DOHH2 (cell line): ENCODE data around the gene MYO1C.
A peak's percentile ranks its signal among the peaks of the same experiment; 100 is the strongest.

ENCODE experiments used
- H3F3A ChIP-seq: fragments of 200-600 bp; sonication (generic), shearing (Covaris generic); 2 replicates; pipeline ENCODE4 v1.6.0; 2016; ENCODE audit warnings: antibody characterized with exemption, mild to moderate bottlenecking; ENCODE audit not compliant: control insufficient read depth, insufficient read depth
- H3K27ac ChIP-seq: fragments of 200-600 bp; sonication (generic); 2 replicates; pipeline ENCODE4 v1.5.1; 2014; ENCODE audit warnings: low read depth, mild to moderate bottlenecking, low read length, moderate library complexity
- H3K27me3 ChIP-seq: fragments of 200-600 bp; sonication (generic); 2 replicates; pipeline ENCODE4 v1.6.1; 2014; ENCODE audit warnings: mild to moderate bottlenecking, low read length, mixed read lengths; ENCODE audit not compliant: control insufficient read depth
- H3K36me3 ChIP-seq: fragments of 200-600 bp; sonication (generic); 2 replicates; pipeline ENCODE4 v1.6.1; 2014; ENCODE audit warnings: mild to moderate bottlenecking, low read length, moderate library complexity, mixed read lengths; ENCODE audit not compliant: control insufficient read depth
- H3K4me1 ChIP-seq: fragments of 200-600 bp; sonication (generic); 2 replicates; pipeline ENCODE4 v1.6.1; 2014; ENCODE audit warnings: mild to moderate bottlenecking, low read length, mixed read lengths; ENCODE audit not compliant: control insufficient read depth
- H3K4me2 ChIP-seq: fragments of 200-600 bp; sonication (generic); 2 replicates; pipeline ENCODE4 v1.6.0; 2014; ENCODE audit warnings: mild to moderate bottlenecking, low read length, moderate library complexity
- H3K4me3 ChIP-seq: fragments of 200-600 bp; sonication (generic); 2 replicates; pipeline ENCODE4 v1.5.1; 2014; ENCODE audit warnings: mild to moderate bottlenecking, low read length, mixed read lengths
- H3K79me2 ChIP-seq: fragments of 200-600 bp; sonication (generic); 2 replicates; pipeline ENCODE4 v1.6.1; 2014; ENCODE audit warnings: mild to moderate bottlenecking, low read length, mixed read lengths; ENCODE audit not compliant: control insufficient read depth
- H3K9me2 ChIP-seq: fragments of 200-600 bp; sonication (generic); replicated peaks from 2 replicates; pipeline ENCODE4 v1.6.1; 2014; ENCODE audit warnings: mild to moderate bottlenecking, low read length, mixed read lengths; ENCODE audit not compliant: control insufficient read depth
- H3K9me3 ChIP-seq: fragments of 200-600 bp; sonication (generic); 2 replicates; pipeline ENCODE4 v1.6.1; 2014; ENCODE audit warnings: antibody characterized with exemption, low read length, mixed read lengths; ENCODE audit not compliant: control insufficient read depth, insufficient read depth
- H4K20me1 ChIP-seq: fragments of 200-600 bp; sonication (generic); 2 replicates; pipeline ENCODE4 v1.6.0; 2014; ENCODE audit warnings: low read depth, mild to moderate bottlenecking, antibody characterized with exemption, low read length, moderate library complexity; ENCODE audit not compliant: control insufficient read depth, insufficient read depth
- EZH2phosphoT487 ChIP-seq: fragments of 200-600 bp; sonication (generic); IDR thresholded peaks from 2 replicates; pipeline ENCODE4 v1.6.1; 2017; ENCODE audit warnings: borderline replicate concordance, mild to moderate bottlenecking, antibody characterized with exemption, low read length, moderate library complexity, mixed read lengths
- TF ChIP-seq, protein P1 (sequence below): fragments of 200-600 bp; sonication (generic); IDR thresholded peaks from one replicate; pipeline ENCODE4 v1.5.1; 2014; ENCODE audit warnings: antibody characterized with exemption, mild to moderate bottlenecking, low read depth, low read length; ENCODE audit not compliant: poor library complexity, severe bottlenecking

The MYO1C gene

DNA sequence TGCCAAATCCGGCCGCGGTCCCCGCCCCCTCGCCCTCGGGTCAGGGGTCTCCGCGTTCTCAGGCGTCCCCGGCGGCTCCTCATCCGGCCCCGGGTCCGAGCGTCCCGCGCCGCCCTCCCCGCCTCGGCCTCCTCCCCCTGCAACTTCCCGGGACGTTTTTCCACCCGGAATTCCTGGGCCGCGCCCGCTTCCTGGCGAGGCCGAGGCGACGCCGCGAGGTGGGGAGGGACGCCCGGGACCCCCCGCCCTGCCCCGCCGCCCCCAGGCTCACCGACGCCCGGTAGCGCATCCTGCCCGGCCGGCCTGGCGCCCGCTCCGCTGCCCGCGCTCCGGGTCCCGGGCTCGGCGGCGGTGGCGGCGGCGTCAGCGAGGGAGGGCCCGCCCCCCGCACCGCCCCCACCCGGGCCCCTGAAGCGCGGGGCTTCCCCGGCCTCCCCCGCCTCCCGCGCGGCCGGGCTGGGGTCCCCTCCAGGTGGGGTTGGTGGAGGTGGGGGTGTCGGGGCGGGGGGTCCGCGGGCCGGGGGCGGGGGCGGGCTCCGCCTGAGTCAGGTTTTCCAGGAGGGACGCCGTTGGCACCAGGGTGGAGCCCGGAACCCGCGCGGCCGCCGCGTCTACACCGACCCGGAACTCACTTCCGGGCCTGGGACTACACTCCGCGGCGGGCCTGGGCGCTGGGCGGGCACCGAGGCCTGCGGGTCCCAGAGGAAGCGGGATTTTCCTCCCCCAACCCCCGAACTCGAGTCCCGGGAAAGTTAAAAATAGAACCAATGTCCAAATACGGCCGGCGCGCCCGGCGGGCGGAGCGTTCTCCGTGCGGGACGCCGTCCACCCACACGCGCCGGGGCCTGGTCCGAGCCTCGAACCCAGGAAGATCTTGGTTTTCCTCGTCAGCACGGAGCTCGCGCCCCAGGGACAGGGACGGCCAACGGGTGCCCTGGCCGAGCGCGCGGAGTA is 6.8 kb downstream of the MYO1C start:
- peaks cover 5% of the 10 kb centered on the region; the same call in 1 of the 2 replicates for H3K36me3 ChIP-seq
- peak overlapping the region; percentile 94 for H3K4me2 ChIP-seq
- peaks cover 2% of the 10 kb centered on the region; the same call in 1 of the 2 replicates for H3K79me2 ChIP-seq
- H3K4me3 ChIP-seq = peak overlapping the region; percentile 82
- H3K27me3 ChIP-seq = no peaks in the 10 kb centered on the region
- no peaks in the 10 kb centered on the region for H4K20me1 ChIP-seq
- no peaks in the 10 kb centered on the region for H3K9me3 ChIP-seq
- H3K4me1 ChIP-seq = peaks cover 56% of the 10 kb centered on the region
- H3K27ac ChIP-seq = peak overlapping the region; percentile 84
- H3F3A ChIP-seq = peaks cover 19% of the 10 kb centered on the region
- H3K9me2 ChIP-seq = no peaks in the 10 kb centered on the region
- no peak for TF ChIP-seq EZH2phosphoT487
- TF ChIP-seq, protein P1, sequence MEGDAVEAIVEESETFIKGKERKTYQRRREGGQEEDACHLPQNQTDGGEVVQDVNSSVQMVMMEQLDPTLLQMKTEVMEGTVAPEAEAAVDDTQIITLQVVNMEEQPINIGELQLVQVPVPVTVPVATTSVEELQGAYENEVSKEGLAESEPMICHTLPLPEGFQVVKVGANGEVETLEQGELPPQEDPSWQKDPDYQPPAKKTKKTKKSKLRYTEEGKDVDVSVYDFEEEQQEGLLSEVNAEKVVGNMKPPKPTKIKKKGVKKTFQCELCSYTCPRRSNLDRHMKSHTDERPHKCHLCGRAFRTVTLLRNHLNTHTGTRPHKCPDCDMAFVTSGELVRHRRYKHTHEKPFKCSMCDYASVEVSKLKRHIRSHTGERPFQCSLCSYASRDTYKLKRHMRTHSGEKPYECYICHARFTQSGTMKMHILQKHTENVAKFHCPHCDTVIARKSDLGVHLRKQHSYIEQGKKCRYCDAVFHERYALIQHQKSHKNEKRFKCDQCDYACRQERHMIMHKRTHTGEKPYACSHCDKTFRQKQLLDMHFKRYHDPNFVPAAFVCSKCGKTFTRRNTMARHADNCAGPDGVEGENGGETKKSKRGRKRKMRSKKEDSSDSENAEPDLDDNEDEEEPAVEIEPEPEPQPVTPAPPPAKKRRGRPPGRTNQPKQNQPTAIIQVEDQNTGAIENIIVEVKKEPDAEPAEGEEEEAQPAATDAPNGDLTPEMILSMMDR = no peak

DNA sequence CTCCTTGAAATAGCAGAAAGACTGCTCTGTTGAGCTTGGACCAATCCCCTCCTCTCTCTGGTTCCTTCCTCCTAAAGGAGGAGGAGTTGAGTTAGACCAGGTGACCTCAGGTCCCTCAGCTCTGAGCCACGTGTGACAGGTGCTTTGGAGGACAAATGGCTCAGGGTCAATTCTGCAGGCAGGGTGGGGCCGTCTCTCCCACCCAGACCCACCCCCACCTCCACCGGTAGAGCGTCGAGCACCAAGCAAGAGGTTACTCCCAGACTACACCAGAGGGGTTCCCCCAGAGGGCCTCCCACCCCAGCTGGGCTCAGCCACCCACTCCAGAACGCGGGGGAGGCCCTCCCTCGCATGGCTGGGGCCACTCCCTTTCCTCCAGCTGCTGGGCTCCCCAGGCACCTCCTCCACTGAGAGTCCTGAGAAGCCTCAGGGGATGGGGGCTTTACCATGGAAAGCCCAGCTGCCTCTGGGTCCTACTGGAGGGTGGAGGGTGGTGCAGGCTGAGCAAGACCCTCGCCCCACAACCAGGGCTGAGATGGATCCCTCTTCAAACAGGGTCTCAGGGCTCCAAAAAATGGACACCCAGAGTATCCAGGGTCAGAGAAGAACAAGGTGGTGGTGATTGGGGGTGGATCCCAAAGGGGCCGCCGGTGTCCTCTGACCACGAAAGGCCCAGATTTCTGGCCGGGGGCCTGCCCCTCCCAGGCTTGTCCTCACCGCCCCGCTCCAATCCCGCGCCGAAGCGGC is 7.6 kb downstream of the MYO1C start:
- no peaks in the 10 kb centered on the region for H3K9me3 ChIP-seq
- H3F3A ChIP-seq = peaks cover 16% of the 10 kb centered on the region
- H3K4me1 ChIP-seq = peaks cover 47% of the 10 kb centered on the region
- peak overlapping the region; percentile 54 for H3K27ac ChIP-seq
- H3K9me2 ChIP-seq = no peaks in the 10 kb centered on the region
- no peaks in the 10 kb centered on the region for H4K20me1 ChIP-seq
- H3K79me2 ChIP-seq = peaks cover 2% of the 10 kb centered on the region; the same call in 1 of the 2 replicates
- peak overlapping the region; percentile 81 for H3K4me3 ChIP-seq
- peak overlapping the region; percentile 86 for H3K4me2 ChIP-seq
- H3K27me3 ChIP-seq = no peaks in the 10 kb centered on the region
- TF ChIP-seq, protein P1 = no peak
- TF ChIP-seq EZH2phosphoT487 = no peak
- peaks cover 8% of the 10 kb centered on the region; the same call in 1 of the 2 replicates for H3K36me3 ChIP-seq

DNA sequence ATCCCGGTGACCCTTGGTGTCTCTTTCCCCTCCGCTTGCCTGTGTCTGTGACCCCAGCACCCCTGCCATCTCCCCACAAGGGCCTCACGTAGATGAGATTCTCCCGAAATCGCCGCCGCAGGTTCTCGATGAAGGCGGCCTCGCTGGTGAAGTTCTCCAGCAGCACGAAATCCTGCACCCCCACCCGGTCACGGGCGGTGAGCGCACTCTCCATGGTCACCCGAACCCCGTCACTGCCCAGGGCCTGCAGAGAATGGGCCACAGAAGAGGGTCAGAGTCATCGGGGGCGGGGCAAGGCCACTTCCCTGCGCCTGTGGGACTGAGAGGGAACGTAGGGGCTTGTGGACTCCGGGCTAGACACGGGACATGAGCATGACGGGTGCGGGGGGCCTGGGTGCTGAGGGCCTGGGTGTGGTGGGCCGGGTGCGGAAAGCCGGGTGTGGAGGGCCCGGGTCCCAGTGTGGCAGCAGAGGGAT is 8.4 kb downstream of the MYO1C start:
- Histone ChIP-seq H3K79me2 (peaks cover 2% of the 10 kb centered on the region; the same call in 1 of the 2 replicates), H4K20me1 (no peaks in the 10 kb centered on the region), H3K36me3 (peaks cover 8% of the 10 kb centered on the region; the same call in 1 of the 2 replicates), H3K4me3 (0 out of 2 replicates have a peak overlapping the region, but pooled peaks have one; percentile 15), H3K4me1 (peaks cover 44% of the 10 kb centered on the region), H3K27ac (no peak overlapping the region), H3K4me2 (peak overlapping the region; percentile 86; the same call in 1 of the 2 replicates), H3K9me3 (no peaks in the 10 kb centered on the region), H3K9me2 (no peaks in the 10 kb centered on the region), H3K27me3 (no peaks in the 10 kb centered on the region), H3F3A (peaks cover 16% of the 10 kb centered on the region)
- no peak for TF ChIP-seq EZH2phosphoT487
- TF ChIP-seq, protein P1 = no peak
